ENCODE measurements around the gene ZYG11A.

- TF ChIP-seq NR2C2 (CRISPR knock-in tag; IDR thresholded peaks at IDR 0.05) (no peak), CTCF (IDR thresholded peaks at IDR 0.05) (no peak)
These were observed 8.4 kb downstream of the ZYG11A start for GRCh38 chr1:52850951-52851350.

All from WTC11 (cell line).